Measurements from ENCODE around the gene CYBC1.

DNA sequence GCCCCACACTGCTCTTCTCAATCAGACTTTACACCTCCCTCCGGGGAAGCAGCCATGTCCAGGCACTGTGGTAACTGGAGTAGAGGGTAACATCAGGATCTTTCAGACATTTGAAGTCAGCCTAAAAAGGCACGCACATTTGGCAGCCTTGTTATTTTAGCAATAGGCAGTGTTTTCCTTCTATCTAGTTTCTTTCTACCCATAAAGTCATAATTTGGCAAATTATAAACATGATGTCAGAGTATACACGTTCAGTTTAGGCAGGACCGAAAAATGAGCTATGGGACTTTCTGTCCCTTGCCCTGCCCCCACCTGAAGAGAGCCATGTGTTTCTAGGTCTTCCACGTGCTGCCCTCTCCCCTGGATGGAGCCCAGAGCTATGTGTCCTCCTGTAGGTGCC, 29.1 kb upstream of the CYBC1 start:
- TF ChIP-seq, protein P1, sequence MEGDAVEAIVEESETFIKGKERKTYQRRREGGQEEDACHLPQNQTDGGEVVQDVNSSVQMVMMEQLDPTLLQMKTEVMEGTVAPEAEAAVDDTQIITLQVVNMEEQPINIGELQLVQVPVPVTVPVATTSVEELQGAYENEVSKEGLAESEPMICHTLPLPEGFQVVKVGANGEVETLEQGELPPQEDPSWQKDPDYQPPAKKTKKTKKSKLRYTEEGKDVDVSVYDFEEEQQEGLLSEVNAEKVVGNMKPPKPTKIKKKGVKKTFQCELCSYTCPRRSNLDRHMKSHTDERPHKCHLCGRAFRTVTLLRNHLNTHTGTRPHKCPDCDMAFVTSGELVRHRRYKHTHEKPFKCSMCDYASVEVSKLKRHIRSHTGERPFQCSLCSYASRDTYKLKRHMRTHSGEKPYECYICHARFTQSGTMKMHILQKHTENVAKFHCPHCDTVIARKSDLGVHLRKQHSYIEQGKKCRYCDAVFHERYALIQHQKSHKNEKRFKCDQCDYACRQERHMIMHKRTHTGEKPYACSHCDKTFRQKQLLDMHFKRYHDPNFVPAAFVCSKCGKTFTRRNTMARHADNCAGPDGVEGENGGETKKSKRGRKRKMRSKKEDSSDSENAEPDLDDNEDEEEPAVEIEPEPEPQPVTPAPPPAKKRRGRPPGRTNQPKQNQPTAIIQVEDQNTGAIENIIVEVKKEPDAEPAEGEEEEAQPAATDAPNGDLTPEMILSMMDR (conservative IDR thresholded peaks at IDR 0.05; ENCODE audit: low read depth, low read length), result no peak
- no peak for TF ChIP-seq MAFK (IDR thresholded peaks at IDR 0.05; ENCODE audit: low read depth, low read length)
- TF ChIP-seq POLR2A (IDR thresholded peaks at IDR 0.05; ENCODE audit: low read depth, low read length), result no peak
- TF ChIP-seq BHLHE40 (IDR thresholded peaks at IDR 0.05; ENCODE audit: low read depth, low read length), result no peak

All from IMR-90 (cell line).